Lower leg skin (tissue), 3 donors: Measurements from ENCODE around the gene HBG2.

ENCODE experiments used
- CTCF ChIP-seq, 3 donors: fragments of 450-650 bp; IDR thresholded peaks; one replicate each; pipeline ENCODE4 v1.5.1; 2016; ENCODE audit warnings: antibody characterized with exemption in 3 of 3, mild to moderate bottlenecking in 3 of 3, moderate library complexity in 2 of 3
- POLR2A ChIP-seq, 2 donors: fragments of 450-650 bp; IDR thresholded peaks; one replicate each; pipeline ENCODE4 v1.6.1; 2016 to 2017; ENCODE audit warnings: antibody characterized with exemption in 2 of 2, mild to moderate bottlenecking in 1 of 2, moderate library complexity in 1 of 2

- no peak for TF ChIP-seq CTCF (IDR thresholded peaks at IDR 0.05)
- no peak for TF ChIP-seq POLR2A (IDR thresholded peaks at IDR 0.05)
Observed at GRCh38 chr11:5288906-5289550, 34.4 kb upstream of the HBG2 start.
